GM12864 (cell line): Measurements from ENCODE around the gene TSEN2.

ENCODE experiments used
- DNase-seq: peaks from one replicate; pipeline ENCODE4 v3.0.0-alpha.2; 2011; ENCODE audit warnings: low read depth
- H3K4me3 ChIP-seq: 2 replicates; pipeline ENCODE4 v1.5.1; 2011; ENCODE audit warnings: mild to moderate bottlenecking, low read depth, low read length, control low read depth
- CTCF ChIP-seq: IDR thresholded peaks from 2 replicates; pipeline ENCODE4 v1.5.1; 2011; ENCODE audit warnings: low read depth, mild to moderate bottlenecking, moderate library complexity, low read length, control low read depth, inconsistent platforms; ENCODE audit errors: missing control alignments

The TSEN2 gene

GRCh38 chr3:12461097-12461649 lies 23.1 kb upstream of the TSEN2 start:
- no peak for TF ChIP-seq CTCF
- H3K4me3 ChIP-seq = no peak overlapping the region
- no peak for DNase-seq

- no peak for TF ChIP-seq CTCF
Measured at GRCh38 chr3:12462159-12462947, 21.9 kb upstream of the TSEN2 start.

GRCh38 chr3:12463686-12464085 lies 20.6 kb upstream of the TSEN2 start:
- TF ChIP-seq CTCF = no peak

More at GRCh38 chr3:12462159-12462947, 21.9 kb upstream of the TSEN2 start:
- no peak for DNase-seq
- no peak overlapping the region for H3K4me3 ChIP-seq

GRCh38 chr3:12464181-12464580 lies 20.1 kb upstream of the TSEN2 start:
- no peak for DNase-seq
- no peak for TF ChIP-seq CTCF
- H3K4me3 ChIP-seq = no peak overlapping the region

More at GRCh38 chr3:12463686-12464085, 20.6 kb upstream of the TSEN2 start:
- no peak overlapping the region for H3K4me3 ChIP-seq
- DNase-seq = no peak

GRCh38 chr3:12465151-12465835 lies 19.0 kb upstream of the TSEN2 start:
- DNase-seq = no peak
- no peak for TF ChIP-seq CTCF

GRCh38 chr3:12465836-12466225 lies 18.4 kb upstream of the TSEN2 start:
- TF ChIP-seq CTCF = no peak
- DNase-seq = no peak
- no peak overlapping the region for H3K4me3 ChIP-seq

More at GRCh38 chr3:12465151-12465835, 19.0 kb upstream of the TSEN2 start:
- H3K4me3 ChIP-seq = no peak overlapping the region
